ENCODE measurements around the gene ZKSCAN8.

The ZKSCAN8 gene

DNA sequence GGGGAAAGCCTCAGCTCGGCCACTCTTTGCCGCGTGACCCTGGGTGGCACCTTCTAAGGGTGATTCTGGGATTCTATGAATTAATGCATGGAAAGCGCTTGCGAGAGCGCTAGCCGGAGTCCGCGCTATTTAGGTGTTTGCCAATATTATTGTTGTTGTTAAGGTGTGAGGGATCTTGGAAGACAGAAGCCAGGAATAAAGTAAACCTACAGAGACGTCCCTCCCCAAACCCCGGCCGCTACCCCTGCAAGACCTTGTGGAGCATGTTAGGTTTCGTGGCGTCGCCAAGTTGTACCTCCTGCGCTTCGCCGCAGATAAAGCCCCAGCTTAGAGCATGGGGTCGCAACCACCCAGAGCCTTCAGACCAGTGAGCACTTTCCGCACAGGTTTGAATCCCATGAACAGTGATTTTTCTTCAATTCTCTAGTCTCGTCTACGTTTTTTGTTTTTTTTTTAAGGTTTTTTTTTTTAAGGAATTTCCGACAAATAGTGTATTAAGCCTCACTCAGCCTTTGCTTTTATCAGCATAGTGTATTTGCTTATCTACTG lies 66.5 kb downstream of the ZKSCAN8 start:
- no peak for DNase-seq

Data from GOT3 (cell line).